ENCODE data around the gene NR3C1.
A peak's percentile ranks its signal among the peaks of the same experiment; 100 is the strongest.

The NR3C1 gene

GRCh38 chr5:143425835-143426234, 22.3 kb upstream of the NR3C1 start:
- DNase-seq = no peak

GRCh38 chr5:143418140-143418866, 14.8 kb upstream of the NR3C1 start:
- no peak for DNase-seq

- DNase-seq = no peak
These were observed 14.1 kb upstream of the NR3C1 start for GRCh38 chr5:143417503-143418139.

- no peak for DNase-seq
These were observed 12.9 kb upstream of the NR3C1 start for GRCh38 chr5:143416411-143416810.

- no peak for DNase-seq
These were observed 10.6 kb upstream of the NR3C1 start for GRCh38 chr5:143413958-143414669.

GRCh38 chr5:143412661-143413342, 9.3 kb upstream of the NR3C1 start:
- DNase-seq = no peak

GRCh38 chr5:143409926-143410325, 6.4 kb upstream of the NR3C1 start:
- DNase-seq = no peak

- DNase-seq = no peak
These were observed 2.9 kb upstream of the NR3C1 start for GRCh38 chr5:143406408-143406807.

GRCh38 chr5:143405849-143406098, 2.3 kb upstream of the NR3C1 start:
- no peak for DNase-seq

- peak; percentile 89 for DNase-seq
These were observed 1.8 kb upstream of the NR3C1 start for GRCh38 chr5:143405063-143405848.

- DNase-seq = peak; percentile 58
These were observed 1.1 kb upstream of the NR3C1 start for GRCh38 chr5:143404416-143405062.

- peak; percentile 23 for DNase-seq
These were observed 223 bp downstream of the NR3C1 start for GRCh38 chr5:143403334-143403592.

GRCh38 chr5:143402553-143403333, 743 bp downstream of the NR3C1 start:
- DNase-seq = peak; percentile 26

- DNase-seq = peak; percentile 49
These were observed 1.4 kb downstream of the NR3C1 start for GRCh38 chr5:143402017-143402552.

- peak; percentile 49 for DNase-seq
These were observed 2.1 kb downstream of the NR3C1 start for GRCh38 chr5:143401227-143402016.

GRCh38 chr5:143400541-143401226, 2.8 kb downstream of the NR3C1 start:
- DNase-seq = peak; percentile 58

GRCh38 chr5:143399616-143400540, 3.6 kb downstream of the NR3C1 start:
- peak; percentile 22 for DNase-seq

- DNase-seq = peak; percentile 65
These were observed 4.8 kb downstream of the NR3C1 start for GRCh38 chr5:143398451-143399237.
